Loucy (cell line): ENCODE results near the gene RNF149.

Experiments used
- H2AFZ ChIP-seq: fragments of 200-600 bp; sonication (generic); 2 replicates; pipeline ENCODE4 v1.6.0; 2016; ENCODE audit warnings: antibody characterized with exemption, mild to moderate bottlenecking, low read length, moderate library complexity
- H3F3A ChIP-seq: fragments of 200-600 bp; 2 replicates; pipeline ENCODE4 v1.6.0; 2016; ENCODE audit warnings: antibody characterized with exemption, low read depth, mild to moderate bottlenecking
- H3K27me3 ChIP-seq: fragments of 200-600 bp; sonication (generic); 2 replicates; pipeline ENCODE4 v1.6.1; 2014; ENCODE audit warnings: low read length, mild to moderate bottlenecking; ENCODE audit not compliant: insufficient read depth, poor library complexity, severe bottlenecking
- H3K36me3 ChIP-seq: fragments of 200-600 bp; sonication (generic); 2 replicates; pipeline ENCODE4 v1.6.1; 2016; ENCODE audit warnings: low read length; ENCODE audit not compliant: insufficient read depth
- H3K4me1 ChIP-seq: fragments of 200-600 bp; sonication (generic); 2 replicates; pipeline ENCODE4 v1.5.1; 2014; ENCODE audit warnings: low read length, mild to moderate bottlenecking; ENCODE audit not compliant: insufficient read depth, poor library complexity, severe bottlenecking
- H3K4me2 ChIP-seq: fragments of 200-600 bp; sonication (generic); 2 replicates; pipeline ENCODE4 v1.6.0; 2014; ENCODE audit warnings: antibody characterized with exemption, low read length, low read depth, mild to moderate bottlenecking; ENCODE audit not compliant: poor library complexity, severe bottlenecking
- H3K4me3 ChIP-seq: fragments of 200-600 bp; sonication (generic); 2 replicates; pipeline ENCODE4 v1.5.1; 2014; ENCODE audit warnings: low read length, mild to moderate bottlenecking, mixed read lengths; ENCODE audit not compliant: poor library complexity, severe bottlenecking
- H3K79me2 ChIP-seq: fragments of 200-600 bp; sonication (generic); 2 replicates; pipeline ENCODE4 v1.6.1; 2014; ENCODE audit warnings: low read length; ENCODE audit not compliant: insufficient read depth
- H3K9ac ChIP-seq: fragments of 200-600 bp; sonication (generic); 2 replicates; pipeline ENCODE4 v1.6.0; 2014; ENCODE audit warnings: mild to moderate bottlenecking, low read depth, low read length, moderate library complexity; ENCODE audit not compliant: poor library complexity, severe bottlenecking
- H3K9me2 ChIP-seq: fragments of 200-600 bp; sonication (generic); replicated peaks from 2 replicates; pipeline ENCODE4 v1.6.1; 2016; ENCODE audit warnings: low read depth, low read length, mixed read lengths
- H3K9me3 ChIP-seq: fragments of 200-600 bp; sonication (generic); 2 replicates; pipeline ENCODE4 v1.6.1; 2014; ENCODE audit warnings: mild to moderate bottlenecking, antibody characterized with exemption, low read length, low read depth; ENCODE audit not compliant: insufficient read depth
- H4K20me1 ChIP-seq: fragments of 200-600 bp; sonication (generic); 2 replicates; pipeline ENCODE4 v1.6.0; 2014; ENCODE audit warnings: antibody characterized with exemption, low read length, mild to moderate bottlenecking; ENCODE audit not compliant: insufficient read depth, poor library complexity, severe bottlenecking
- CTCF ChIP-seq: fragments of 200-600 bp; sonication (generic); conservative IDR thresholded peaks from 2 replicates; pipeline ENCODE4 v1.5.1; 2014; ENCODE audit warnings: mild to moderate bottlenecking, antibody characterized with exemption, low read length
- EZH2phosphoT487 ChIP-seq: fragments of 200-600 bp; IDR thresholded peaks from 2 replicates; pipeline ENCODE4 v1.6.1; 2018; ENCODE audit warnings: antibody characterized with exemption, mild to moderate bottlenecking, moderate library complexity, borderline replicate concordance

RNF149 gene

GRCh38 chr2:101273056-101273455 lies 35.4 kb downstream of the RNF149 start:
- Histone ChIP-seq H3K4me2 (no peak overlapping the region), H3K4me3 (no peak overlapping the region), H3K79me2 (no peaks in the 10 kb centered on the region), H3K9me3 (no peaks in the 10 kb centered on the region), H2AFZ (no peak overlapping the region), H3K36me3 (peaks cover 70% of the 10 kb centered on the region), H4K20me1 (no peaks in the 10 kb centered on the region), H3F3A (0 out of 2 replicates have a peak, but pooled peaks cover 3% of the 10 kb centered on the region), H3K27me3 (no peaks in the 10 kb centered on the region), H3K9me2 (no peaks in the 10 kb centered on the region), H3K4me1 (peaks cover 17% of the 10 kb centered on the region), H3K9ac (no peak overlapping the region)
- TF ChIP-seq CTCF: no peak
- TF ChIP-seq EZH2phosphoT487: no peak

- H3K4me2 ChIP-seq: no peak overlapping the region
Observed at GRCh38 chr2:101272045-101272784, 36.3 kb downstream of the RNF149 start.

GRCh38 chr2:101270700-101271259 lies 37.7 kb downstream of the RNF149 start:
- no peaks in the 10 kb centered on the region for H3K9me3 ChIP-seq
- no peak overlapping the region for H3K4me2 ChIP-seq
- no peaks in the 10 kb centered on the region for H3F3A ChIP-seq
- no peak overlapping the region for H3K4me3 ChIP-seq
- H3K36me3 ChIP-seq: peaks cover 72% of the 10 kb centered on the region
- no peaks in the 10 kb centered on the region for H4K20me1 ChIP-seq
- no peak overlapping the region for H2AFZ ChIP-seq
- no peaks in the 10 kb centered on the region for H3K27me3 ChIP-seq
- H3K79me2 ChIP-seq: no peaks in the 10 kb centered on the region
- H3K9me2 ChIP-seq: no peaks in the 10 kb centered on the region
- H3K4me1 ChIP-seq: peaks cover 22% of the 10 kb centered on the region
- TF ChIP-seq EZH2phosphoT487 (no peak), CTCF (no peak)
- no peak overlapping the region for H3K9ac ChIP-seq

More at GRCh38 chr2:101272045-101272784, 36.3 kb downstream of the RNF149 start:
- Histone ChIP-seq H3K79me2 (no peaks in the 10 kb centered on the region), H3K36me3 (peaks cover 70% of the 10 kb centered on the region), H3K27me3 (no peaks in the 10 kb centered on the region), H3K9ac (no peak overlapping the region), H3F3A (no peaks in the 10 kb centered on the region), H3K4me3 (no peak overlapping the region), H3K4me1 (peaks cover 22% of the 10 kb centered on the region), H3K9me2 (no peaks in the 10 kb centered on the region), H2AFZ (no peak overlapping the region), H4K20me1 (no peaks in the 10 kb centered on the region), H3K9me3 (no peaks in the 10 kb centered on the region)
- TF ChIP-seq CTCF (no peak), EZH2phosphoT487 (no peak)
